HepG2 (cell line): ENCODE data around the gene AKAP9. TPM values are rescaled to one million over a fixed set of nuclear protein-coding genes. Genes with fewer than 3 reads are reported as not detected.

ENCODE experiments used
- ATAC-seq: fragments of 200-7000 bp; cut with Tn5 transposase; 3 replicates; pipeline ENCODE4 v1.9.1; 2020; ENCODE audit warnings: mild to moderate bottlenecking, moderate library complexity
- BruUV-seq: library from RNA; stranded (reverse); fragments of 400-500 nt; replicated peaks from 2 replicates; lab custom pipeline; 2021; lab: Mats Ljungman, UMichigan
- CTCF ChIA-PET: fragments of 300-600 bp; formaldehyde crosslinking; extraction: SDS; loops from one replicate; lab custom pipeline; 2021; ENCODE audit warnings: low total read pairs, inconsistent platforms, low intra/inter-chr PET ratio; lab: Yijun Ruan, JAX
- POLR2A ChIA-PET: fragments of 350-600 bp; sonication (Branson Sonifier 250); formaldehyde crosslinking; loops from one replicate; lab custom pipeline; 2020; ENCODE audit warnings: antibody characterized with exemption, inconsistent platforms; lab: Yijun Ruan, JAX
- DNase-seq: peaks from one replicate; pipeline ENCODE4 v3.0.0-alpha.2; 2015; ENCODE audit warnings: low spot score
- FAIRE-seq: peaks from 3 replicates; lab custom pipeline; 2011; peaks lifted over from hg19 to GRCh38; lab: Jason Lieb, UNC
- H2AFZ ChIP-seq: one replicate; pipeline ENCODE4 v1.6.1; 2011; ENCODE audit warnings: low read length, inconsistent platforms
- H3K27ac ChIP-seq: fragments of 300-600 bp; 3 replicates; pipeline ENCODE4 v1.8.0; 2011; ENCODE audit warnings: mixed run types, mild to moderate bottlenecking, mixed read lengths, low read length, inconsistent platforms; ENCODE audit not compliant: insufficient read depth; ENCODE audit errors: extremely low read length
- H3K27me3 ChIP-seq, 2 experiments: fragments of 200-600 bp in 1 of 2; 2 replicates in 1 of 2; 3 replicates in 1 of 2; pipeline versions ENCODE4 v1.6.0 to v1.8.0; 2011; ENCODE audit warnings: low read length in 2 of 2, mild to moderate bottlenecking in 2 of 2, moderate library complexity in 2 of 2, inconsistent platforms in 1 of 2; ENCODE audit not compliant: insufficient read depth in 2 of 2, control insufficient read depth in 1 of 2
- H3K36me3 ChIP-seq, 2 experiments: fragments of 200-600 bp in 1 of 2; replicated peaks in 1 of 2; 2 replicates in 1 of 2; 3 replicates in 1 of 2; pipeline versions ENCODE4 v1.5.1 to v1.8.0; 2011; ENCODE audit warnings: low read length in 2 of 2, inconsistent platforms in 1 of 2; ENCODE audit not compliant: insufficient read depth in 2 of 2, control insufficient read depth in 1 of 2
- H3K4me1 ChIP-seq: 2 replicates; pipeline ENCODE4 v1.5.1; 2012; ENCODE audit warnings: low read length, inconsistent platforms; ENCODE audit not compliant: insufficient read depth
- H3K4me2 ChIP-seq: 2 replicates; pipeline ENCODE4 v1.6.0; 2011; ENCODE audit warnings: low read depth, low read length, inconsistent platforms
- H3K4me3 ChIP-seq, 3 experiments: fragments of 200-600 bp in 1 of 3; sonication (generic), shearing (Covaris generic) in 1 of 3; replicated peaks in 1 of 3; 2 replicates each; pipeline ENCODE4 v1.5.1; 2011 to 2016; ENCODE audit warnings: low read length in 3 of 3, inconsistent platforms in 2 of 3, low read depth in 2 of 3, mild to moderate bottlenecking in 2 of 3, control low read depth in 1 of 3, mixed read lengths in 1 of 3; ENCODE audit not compliant: insufficient read depth in 1 of 3
- H3K79me2 ChIP-seq: one replicate; pipeline ENCODE4 v1.6.1; 2011; ENCODE audit warnings: low read length, inconsistent platforms; ENCODE audit not compliant: insufficient read depth
- H3K9ac ChIP-seq: 2 replicates; pipeline ENCODE4 v1.6.0; 2011; ENCODE audit warnings: mild to moderate bottlenecking, low read depth, low read length, inconsistent platforms; ENCODE audit not compliant: insufficient read depth
- H3K9me3 ChIP-seq: 2 replicates; pipeline ENCODE4 v1.5.1; 2012; ENCODE audit warnings: mild to moderate bottlenecking, low read length
- H4K20me1 ChIP-seq: 2 replicates; pipeline ENCODE4 v1.6.0; 2011; ENCODE audit warnings: inconsistent platforms, mild to moderate bottlenecking, low read length, moderate library complexity; ENCODE audit not compliant: insufficient read depth
- BRD4 ChIP-seq: sonication (generic); formaldehyde crosslinking; IDR thresholded peaks from 2 replicates; pipeline ENCODE4 v1.4.0; 2020; ENCODE audit warnings: missing genetic modification reagents
- CENPX ChIP-seq: sonication (generic); formaldehyde crosslinking; IDR thresholded peaks from 2 replicates; pipeline ENCODE4 v1.9.0; 2021; ENCODE audit warnings: mild to moderate bottlenecking, missing genetic modification reagents, moderate library complexity
- POGK ChIP-seq: sonication (generic); formaldehyde crosslinking; conservative IDR thresholded peaks from 2 replicates; pipeline ENCODE4 v1.8.0; 2022; ENCODE audit warnings: mild to moderate bottlenecking, moderate library complexity, missing genetic modification reagents
- ZBTB33 ChIP-seq: sonication (generic); formaldehyde crosslinking; IDR thresholded peaks from 2 replicates; pipeline ENCODE4 v1.4.0; 2020; ENCODE audit warnings: missing genetic modification reagents
- ZNF652 ChIP-seq: IDR thresholded peaks from 2 replicates; pipeline ENCODE4 v1.6.1; 2016; ENCODE audit warnings: low read depth, borderline replicate concordance
- WGBS: methylation state at CpG from one replicate; pipeline ENCODE4 v1.1.6; 2017; ENCODE audit warnings: low lambda C conversion rate; 5-methylcytosine and 5-hydroxymethylcytosine counted together
- in situ Hi-C: cut with HindIII; loops from 2 replicates; pipeline ENCODE4 v1.10.0; 2017; ENCODE audit warnings: low pct_unique_long_range_greater_than_20kb; ENCODE audit not compliant: extremely low pct_ligation_motif_present
- intact Hi-C: fragments of 100-400 bp; cut with micrococcal nuclease; formaldehyde crosslinking; loops from one replicate; pipeline ENCODE4 v1.10.0; 2022; ENCODE audit not compliant: unreplicated experiment
- polyA plus RNA-seq, 8 experiments: library from polyadenylated mRNA; depleted of rRNA in 3 of 8; stranded (reverse) in 7 of 8; unstranded in 1 of 8; fragments of >200 nt; fragmentation: Illumina TruSeq in 4 of 8; extraction: Trizol in 4 of 8; gene quantifications; 2 replicates each; pipeline versions ENCODE4 v1.2.1 to v1.2.3, GENCODE V29; 2011 to 2016; ENCODE audit warnings: low read depth in 4 of 8, missing spikeins in 1 of 8, mixed read lengths in 1 of 8; ENCODE audit not compliant: insufficient read depth in 1 of 8
- total RNA-seq, 5 experiments: library from RNA; depleted of rRNA; stranded (reverse); fragments of >200 nt; fragmentation: Illumina TruSeq; extraction: Trizol; gene quantifications; 2 replicates each; pipeline ENCODE4 v1.2.3, GENCODE V29; 2016; ENCODE audit warnings: low read depth in 1 of 5

AKAP9 gene
- total and polyA plus RNA-seq, 2 of the 13 experiments (the other 11 are each of a cell fraction or from before 2014, with no cell fraction given) = 27.6 to 33.1 TPM

GRCh38 chr7:92135052-92135889 lies 194.6 kb downstream of the AKAP9 start (continued):
- TF ChIP-seq ZNF652 (CRISPR knock-in tag) (peak; percentile 83), BRD4 (CRISPR knock-in tag) (no peak)

- H3K27me3 ChIP-seq = no peaks in the 10 kb centered on the region; a peak in 1 of 5 replicates
- intact Hi-C loops (no loop called here), in situ Hi-C loops (no loop called here)
- H2AFZ ChIP-seq = no peak overlapping the region
- no TSS peak for BruUV-seq
- H3K36me3 ChIP-seq = no peaks in the 10 kb centered on the region
- ATAC-seq = no peak
- H3K4me3 ChIP-seq = no peak overlapping the region
- H3K79me2 ChIP-seq = peaks cover 21% of the 10 kb centered on the region
- no peak for TF ChIP-seq CENPX (CRISPR knock-in tag)
- no peak for TF ChIP-seq POGK
- no peak for TF ChIP-seq ZBTB33 (CRISPR knock-in tag)
- H3K9ac ChIP-seq = no peak overlapping the region
- 29% methylated on average over 2 of the region's 2 CpGs for WGBS
- no peak overlapping the region for H3K27ac ChIP-seq
- POLR2A ChIA-PET = no interaction called here
- FAIRE-seq = no peak
- DNase-seq = no peak
- peaks cover 17% of the 10 kb centered on the region for H3K4me1 ChIP-seq
- no peak overlapping the region for H3K4me2 ChIP-seq
- peaks cover 10% of the 10 kb centered on the region for H4K20me1 ChIP-seq
- no peaks in the 10 kb centered on the region for H3K9me3 ChIP-seq
- CTCF ChIA-PET = no interaction called here
Measured at GRCh38 chr7:92137557-92137956, 196.9 kb downstream of the AKAP9 start.
